GM12878 (cell line): ENCODE data around the gene ANOS1. TPM values are rescaled to one million over a fixed set of nuclear protein-coding genes. Genes with fewer than 3 reads are reported as not detected.

Source experiments
- ATAC-seq: fragments of 200-7000 bp; cut with Tn5 transposase; 3 replicates; pipeline ENCODE4 v1.9.1; 2020; ENCODE audit warnings: mild to moderate bottlenecking, moderate library complexity
- BruUV-seq: library from RNA; stranded (reverse); fragments of 400-500 nt; replicated peaks from 2 replicates; lab custom pipeline; 2021; lab: Mats Ljungman, UMichigan
- CTCF ChIA-PET: fragments of 300-600 bp; sonication (Branson Sonifier 250); formaldehyde crosslinking; extraction: SDS; loops from one replicate; lab custom pipeline; 2021; ENCODE audit warnings: inconsistent platforms; lab: Yijun Ruan, JAX
- POLR2A ChIA-PET: fragments of 350-600 bp; formaldehyde crosslinking; extraction: SDS; loops from one replicate; lab custom pipeline; 2021; ENCODE audit warnings: inconsistent platforms; lab: Charles Lee
- RAD21 ChIA-PET: fragments of 300-600 bp; sonication (Branson Sonifier 250); formaldehyde crosslinking; loops from one replicate; lab custom pipeline; 2023; ENCODE audit warnings: antibody characterized with exemption; ENCODE audit not compliant: unreplicated experiment; lab: Charles Lee
- SMC1A ChIA-PET: fragments of 300-600 bp; sonication (Branson Sonifier 250); formaldehyde crosslinking; loops from one replicate; lab custom pipeline; 2023; ENCODE audit not compliant: unreplicated experiment, uncharacterized antibody; lab: Charles Lee
- DNase-seq: peaks from one replicate; pipeline ENCODE4 v3.0.0-alpha.2; 2011; ENCODE audit warnings: low read depth, low spot score
- FAIRE-seq: peaks from 3 replicates; lab custom pipeline; 2011; peaks lifted over from hg19 to GRCh38; lab: Jason Lieb, UNC
- H2AFZ ChIP-seq: 2 replicates; pipeline ENCODE4 v1.6.0; 2011; ENCODE audit warnings: low read depth, low read length, control low read depth; ENCODE audit not compliant: control insufficient read depth
- H3K27ac ChIP-seq: 2 replicates; pipeline ENCODE4 v1.5.1; 2011; ENCODE audit warnings: control low read depth; ENCODE audit not compliant: control insufficient read depth, insufficient read depth
- H3K27me3 ChIP-seq, 2 experiments: replicated peaks in 1 of 2; 2 replicates each; pipeline versions ENCODE4 v1.6.0 to v1.6.1; 2011; ENCODE audit warnings: low read length in 1 of 2; ENCODE audit not compliant: control insufficient read depth in 2 of 2, insufficient read depth in 2 of 2
- H3K36me3 ChIP-seq, 2 experiments: 2 replicates each; pipeline ENCODE4 v1.5.1; 2011; ENCODE audit warnings: low read length in 1 of 2; ENCODE audit not compliant: control insufficient read depth in 2 of 2, insufficient read depth in 2 of 2
- H3K4me1 ChIP-seq: 2 replicates; pipeline ENCODE4 v1.6.1; 2011; ENCODE audit warnings: mild to moderate bottlenecking, low read length, moderate library complexity, mixed read lengths; ENCODE audit not compliant: control insufficient read depth, insufficient read depth
- H3K4me2 ChIP-seq: 2 replicates; pipeline ENCODE4 v1.6.0; 2011; ENCODE audit warnings: control low read depth; ENCODE audit not compliant: control insufficient read depth, insufficient read depth
- H3K4me3 ChIP-seq: fragments of 200-600 bp; sonication (generic); 2 replicates; pipeline ENCODE4 v1.5.1; 2016
- H3K79me2 ChIP-seq: 2 replicates; pipeline ENCODE4 v1.6.0; 2011; ENCODE audit warnings: low read length; ENCODE audit not compliant: control insufficient read depth, insufficient read depth
- H3K9ac ChIP-seq: 2 replicates; pipeline ENCODE4 v1.8.0; 2011; ENCODE audit warnings: low read length, control low read depth, mixed read lengths; ENCODE audit not compliant: control insufficient read depth, insufficient read depth
- H3K9me3 ChIP-seq: replicated peaks from 3 replicates; pipeline ENCODE4 v1.5.1; 2011; ENCODE audit warnings: mild to moderate bottlenecking, low read length; ENCODE audit not compliant: control insufficient read depth, insufficient read depth
- H4K20me1 ChIP-seq: 2 replicates; pipeline ENCODE4 v1.6.0; 2011; ENCODE audit not compliant: control insufficient read depth, insufficient read depth
- CTCF ChIP-seq, 3 experiments: IDR thresholded peaks in 2 of 3; conservative IDR thresholded peaks in 1 of 3; 2 replicates each; pipeline ENCODE4 v1.5.1; 2011; ENCODE audit warnings: low read depth in 3 of 3, low read length in 3 of 3, mild to moderate bottlenecking in 3 of 3, control low read depth in 2 of 3, moderate library complexity in 2 of 3, inconsistent platforms in 1 of 3, mixed read lengths in 1 of 3; ENCODE audit not compliant: control insufficient read depth in 2 of 3, insufficient read depth in 1 of 3; ENCODE audit errors: extremely low read depth in 1 of 3
- HCFC1 ChIP-seq: fragments of 150-350 bp; IDR thresholded peaks from 2 replicates; pipeline ENCODE4 v1.6.1; 2014; ENCODE audit warnings: low read length
- POU2F2 ChIP-seq: IDR thresholded peaks from 3 replicates; pipeline ENCODE4 v1.6.1; 2011; ENCODE audit warnings: low read depth, mild to moderate bottlenecking, low read length, borderline replicate concordance
- ZNF207 ChIP-seq: fragments of 450-650 bp; IDR thresholded peaks from 2 replicates; pipeline ENCODE4 v1.6.1; 2014; ENCODE audit warnings: antibody characterized with exemption, mild to moderate bottlenecking, borderline replicate concordance
- ZZZ3 ChIP-seq: IDR thresholded peaks from 2 replicates; pipeline ENCODE4 v1.6.1; 2011; ENCODE audit warnings: low read depth; ENCODE audit not compliant: control insufficient read depth, insufficient read length
- WGBS: methylation state at CpG from one replicate; pipeline ENCODE4 v1.1.6; 2016; ENCODE audit warnings: low lambda C conversion rate; ENCODE audit not compliant: insufficient replicate concordance, insufficient coverage; ENCODE audit errors: missing lambda C conversion rate; 5-methylcytosine and 5-hydroxymethylcytosine counted together
- in situ Hi-C: fragments of 300-500 bp; cut with MboI; formaldehyde crosslinking; loops from 9 replicates; pipeline ENCODE4 v1.14.3; 2018; ENCODE audit warnings: mixed read lengths
- intact Hi-C: fragments of 100-400 bp; cut with micrococcal nuclease; formaldehyde crosslinking; loops from one replicate; pipeline ENCODE4 v1.14.2; 2022; ENCODE audit not compliant: unreplicated experiment
- polyA plus RNA-seq, 11 experiments: library from polyadenylated mRNA; depleted of rRNA in 4 of 11; unstranded in 6 of 11; stranded (reverse) in 5 of 11; fragments of >200 nt; fragmentation: Nextera tagmentation in 4 of 11; fragmentation: Illumina TruSeq in 1 of 11; extraction: Ambion mirVana in 4 of 11; extraction: Trizol in 1 of 11; gene quantifications; 1 replicate in 1 of 11; 2 replicates in 10 of 11; pipeline versions ENCODE4 v1.2.1 to v1.2.3, GENCODE V29; 2011 to 2016; ENCODE audit warnings: inconsistent platforms in 2 of 11, missing spikeins in 2 of 11, low read depth in 1 of 11
- total RNA-seq, 4 experiments: library from RNA; depleted of rRNA in 3 of 4; stranded (reverse); fragments of >200 nt in 3 of 4; fragmentation: Illumina TruSeq in 1 of 4; extraction: Trizol in 1 of 4; gene quantifications; 2 replicates each; pipeline versions ENCODE4 v1.2.1 to v1.2.3, GENCODE V29; 2013 to 2021

The ANOS1 gene
- total and polyA plus RNA-seq, 10 of the 15 experiments (the other 5 are each of a cell fraction or from before 2014, with no cell fraction given) = under 0.01 to 4.0 (median 0.03) TPM; not detected in 3

- Histone ChIP-seq H4K20me1 (no peaks in the 10 kb centered on the region), H3K36me3 (no peaks in the 10 kb centered on the region), H3K9me3 (no peaks in the 10 kb centered on the region), H2AFZ (no peak overlapping the region), H3K4me1 (no peaks in the 10 kb centered on the region), H3K4me2 (no peak overlapping the region), H3K9ac (no peak overlapping the region), H3K27me3 (no peaks in the 10 kb centered on the region), H3K27ac (no peak overlapping the region), H3K79me2 (no peaks in the 10 kb centered on the region)
- FAIRE-seq (no peak), DNase-seq (no peak), ATAC-seq (no peak)
- ChIA-PET SMC1A (no interaction called here), RAD21 (no interaction called here), POLR2A (no interaction called here), CTCF (no interaction called here)
- WGBS = 30% methylated on average over 5 of the region's 5 CpGs
- in situ Hi-C loops = no loop called here
- intact Hi-C loops = no loop called here
- BruUV-seq = no TSS peak
- TF ChIP-seq POU2F2 = no peak
- TF ChIP-seq HCFC1 = no peak
- TF ChIP-seq ZZZ3 = no peak
- TF ChIP-seq, all 136 proteins: peak for 0
- no peak overlapping the region for H3K4me3 ChIP-seq
These were observed 58.7 kb downstream of the ANOS1 start for GRCh38 chrX:8673201-8673600.

- Histone ChIP-seq H3K4me2 (no peak overlapping the region), H3K27me3 (no peaks in the 10 kb centered on the region), H4K20me1 (no peaks in the 10 kb centered on the region), H3K9ac (no peak overlapping the region), H3K79me2 (no peaks in the 10 kb centered on the region), H2AFZ (no peak overlapping the region), H3K27ac (no peak overlapping the region), H3K4me1 (no peaks in the 10 kb centered on the region)
- intact Hi-C loops = no loop called here
- ChIA-PET CTCF (no interaction called here), SMC1A (no interaction called here), POLR2A (no interaction called here), RAD21 (no interaction called here)
- ATAC-seq (no peak), FAIRE-seq (no peak), DNase-seq (no peak)
- no TSS peak for BruUV-seq
- WGBS = 24% methylated on average over 2 of the region's 2 CpGs
- in situ Hi-C loops = no loop called here
- TF ChIP-seq CTCF (IDR thresholded peaks at IDR 0.05 in 2 of 3, conservative IDR thresholded peaks at IDR 0.05 in 1 of 3; ENCODE audit: control insufficient read depth in 2 of 3, extremely low read depth in 1 of 3, insufficient read depth in 1 of 3, low read depth in 3 of 3, low read length in 3 of 3) (0 out of 6 replicates have a peak, but pooled peaks of 1 of the 3 experiments have one; percentile 13), ZNF207 (no peak)
- TF ChIP-seq, all 136 proteins: peak for 1
- no peak overlapping the region for H3K4me3 ChIP-seq
- no peaks in the 10 kb centered on the region for H3K36me3 ChIP-seq
- no peaks in the 10 kb centered on the region for H3K9me3 ChIP-seq
These were observed 59.8 kb downstream of the ANOS1 start for GRCh38 chrX:8672176-8672575.
